ENCODE data around the gene MYPOP. TPM values are rescaled to one million over a fixed set of nuclear protein-coding genes. Genes with fewer than 3 reads are reported as not detected.
"Not testable (repeated sequence)": the region's sequence is repeated elsewhere in the genome, so short reads cannot be mapped to it uniquely, and the experiment has no call there.

The MYPOP gene
- total RNA-seq, 4 donors from 2014 or later: 3.8 to 7.9 (median 6.0) TPM

GRCh38 chr19:45899919-45900589 is 2.4 kb downstream of the MYPOP start:
- intact Hi-C loops (cut with DNase I): loop anchor here (10.0 kb wide), 1 partner anchor 95 kb away; the partner anchor contains the start of gene CCDC61
- no peak for TF ChIP-seq CTCF (IDR thresholded peaks at IDR 0.05)
- no peaks in the 10 kb centered on the region for H3K9me3 ChIP-seq
- DNase-seq (ENCODE audit: extremely low spot score): no peak
- no peak overlapping the region for H3K27ac ChIP-seq (replicated peaks in 1 of 4)
- peaks cover 18 to 34% (median 30%) of the 10 kb centered on the region in 4 donors for H3K4me1 ChIP-seq
- WGBS: 96% methylated on average over 4 of the region's 4 CpGs
- H3K36me3 ChIP-seq: peaks cover 26 to 46% (median 42%) of the 10 kb centered on the region in 4 donors
- H3K27me3 ChIP-seq: peaks cover 0 to 4% (median 0%) of the 10 kb centered on the region in 4 donors
- H3K4me3 ChIP-seq: no peak overlapping the region

DNA sequence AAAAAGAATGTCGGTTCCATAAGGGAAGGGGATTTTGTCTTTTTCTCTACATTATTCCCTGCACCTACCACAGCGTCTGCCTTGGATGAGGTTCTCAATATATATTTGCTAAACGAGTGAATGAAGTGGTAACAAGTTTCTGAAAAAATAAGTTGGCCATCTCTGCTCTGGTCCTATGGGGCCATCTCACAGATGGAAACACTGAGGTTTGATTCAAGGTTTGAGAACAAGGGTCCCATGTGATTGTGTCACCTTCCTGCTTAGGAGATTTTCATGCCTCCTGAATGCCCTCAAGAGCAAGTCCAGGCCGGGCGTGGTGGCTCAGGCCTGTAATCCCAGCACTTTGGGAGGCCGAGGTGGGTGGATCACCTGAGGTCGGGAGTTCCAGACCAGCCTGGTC is 3.2 kb downstream of the MYPOP start:
- TF ChIP-seq EP300 (IDR thresholded peaks at IDR 0.05): no peak
- no peak for TF ChIP-seq CTCF (IDR thresholded peaks at IDR 0.05)
- no peak for TF ChIP-seq POLR2AphosphoS5 (IDR thresholded peaks at IDR 0.05)
- TF ChIP-seq POLR2A (IDR thresholded peaks at IDR 0.05; ENCODE audit: low read depth): no peak
- peaks cover 18 to 34% (median 30%) of the 10 kb centered on the region in 4 donors for H3K4me1 ChIP-seq
- intact Hi-C loops (cut with DNase I): no loop called here
- H3K36me3 ChIP-seq: peaks cover 26 to 51% (median 46%) of the 10 kb centered on the region in 4 donors
- WGBS: 94% methylated on average over 7 of the region's 7 CpGs
- H3K4me3 ChIP-seq: no peak overlapping the region
- H3K27me3 ChIP-seq: peaks cover 0 to 4% (median 0%) of the 10 kb centered on the region in 4 donors
- no peak for DNase-seq (ENCODE audit: extremely low spot score)
- no peak overlapping the region for H3K27ac ChIP-seq (replicated peaks in 1 of 4)
- no peaks in the 10 kb centered on the region for H3K9me3 ChIP-seq

DNA sequence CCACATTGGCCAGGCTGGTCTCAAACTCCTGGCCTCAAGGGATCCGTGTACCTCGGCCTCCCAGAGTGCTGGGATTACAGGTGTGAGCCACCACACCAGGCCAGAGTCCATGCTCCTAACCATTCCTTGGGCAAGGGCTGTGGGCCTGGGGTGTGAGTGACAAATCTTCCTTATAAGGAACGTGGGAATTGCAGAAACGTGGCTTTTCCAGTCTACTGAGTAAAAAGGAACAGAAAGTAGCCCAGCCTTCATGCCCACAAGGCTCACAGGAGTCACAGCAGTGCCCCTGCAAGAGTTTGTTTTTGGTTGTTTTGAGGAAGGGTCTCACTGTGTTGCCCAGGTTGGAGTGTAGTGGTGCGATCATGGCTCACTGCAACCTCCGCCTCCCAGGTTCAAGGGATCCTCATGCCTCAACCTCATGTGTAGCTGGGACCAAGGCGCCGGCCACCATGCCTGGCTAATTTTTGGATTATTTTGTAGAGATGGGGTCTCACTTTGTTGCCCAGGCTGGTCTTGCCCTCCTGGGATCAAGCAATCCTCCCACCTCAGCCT is 5.1 kb downstream of the MYPOP start:
- TF ChIP-seq POLR2AphosphoS5 (IDR thresholded peaks at IDR 0.05) (no peak), EP300 (IDR thresholded peaks at IDR 0.05) (no peak), POLR2A (IDR thresholded peaks at IDR 0.05; ENCODE audit: low read depth) (no peak), CTCF (IDR thresholded peaks at IDR 0.05) (no peak)

DNA sequence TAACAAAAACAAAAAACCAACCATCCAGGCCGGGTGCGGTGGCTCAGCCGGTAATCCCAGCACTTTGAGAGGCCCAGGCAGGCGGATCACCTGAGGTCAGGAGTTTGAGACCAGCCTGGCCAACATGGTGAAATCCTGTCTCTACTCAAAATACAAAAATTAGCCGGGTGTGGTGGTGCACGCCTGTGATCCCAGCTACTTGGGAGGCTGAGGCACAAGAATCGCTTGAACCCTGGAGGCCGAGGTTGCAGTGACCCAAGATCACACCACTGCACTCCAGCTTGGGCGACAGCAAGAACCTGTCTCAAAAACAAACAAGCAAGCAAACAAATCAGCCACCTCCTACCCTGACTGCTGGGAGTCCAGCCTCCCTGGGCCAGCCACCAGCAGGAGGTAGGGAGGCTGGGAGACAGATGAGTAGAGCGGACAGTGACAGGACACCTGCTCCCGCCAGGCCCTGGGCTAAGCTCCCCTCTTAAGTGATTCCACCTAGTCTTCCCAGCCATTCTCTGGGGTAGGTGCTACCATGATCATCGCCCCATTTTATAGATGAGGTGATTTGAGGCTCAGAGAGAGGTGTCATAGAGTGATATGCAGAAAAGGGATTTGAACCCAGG is 6.3 kb downstream of the MYPOP start:
- H3K4me3 ChIP-seq; H3K9me3 ChIP-seq; DNase-seq (ENCODE audit: extremely low spot score); H3K27me3 ChIP-seq; intact Hi-C loops (cut with DNase I): not testable (repeated sequence)
- WGBS: 96% methylated on average over 11 of the region's 12 CpGs
- Histone ChIP-seq H3K36me3 (peaks cover 26 to 71% (median 48%) of the 10 kb centered on the region in 4 donors), H3K27ac (replicated peaks in 1 of 4) (peak overlapping the region in 1 of 4 donors; percentile 22), H3K4me1 (peaks cover 6 to 14% (median 12%) of the 10 kb centered on the region in 4 donors)

More for the DNA sequence above, 5.1 kb downstream of the MYPOP start:
- Histone ChIP-seq H3K4me3 (no peak overlapping the region), H3K27ac (replicated peaks in 1 of 4) (no peak overlapping the region), H3K27me3 (peaks cover 0 to 4% (median 0%) of the 10 kb centered on the region in 4 donors), H3K4me1 (peaks cover 13 to 26% (median 23%) of the 10 kb centered on the region in 4 donors), H3K36me3 (peaks cover 26 to 58% (median 47%) of the 10 kb centered on the region in 4 donors), H3K9me3 (no peaks in the 10 kb centered on the region)
- WGBS: 96% methylated on average over 8 of the region's 8 CpGs
- DNase-seq (ENCODE audit: extremely low spot score): no peak
- intact Hi-C loops (cut with DNase I): no loop called here

DNA sequence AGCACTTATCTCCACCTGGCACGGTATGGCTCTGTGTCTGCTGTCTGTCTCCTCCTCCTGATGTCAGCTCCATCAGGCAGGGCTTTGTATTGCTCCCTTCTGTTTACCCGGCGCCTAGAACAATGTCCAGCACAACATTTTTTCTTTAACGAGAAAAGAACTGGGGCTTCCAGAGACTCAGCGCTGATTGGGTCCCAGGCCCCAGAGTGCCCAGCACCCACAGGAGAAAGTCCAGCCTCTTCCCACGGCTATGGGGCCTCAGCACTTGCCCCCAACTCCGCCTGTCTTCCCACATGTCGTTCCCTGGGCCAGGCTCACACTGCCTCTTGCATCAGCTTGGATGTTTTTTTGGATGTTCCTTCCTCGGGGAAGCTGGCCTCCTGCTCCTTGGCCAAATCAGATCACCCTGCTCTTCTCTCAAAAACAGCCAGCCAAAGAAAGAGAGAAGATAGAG is 6.9 kb downstream of the MYPOP start:
- Histone ChIP-seq H3K36me3 (peaks cover 26 to 76% (median 53%) of the 10 kb centered on the region in 4 donors), H3K27ac (replicated peaks in 1 of 4) (peak overlapping the region in 1 of 4 donors; percentile 42), H3K4me3 (no peak overlapping the region), H3K27me3 (no peaks in the 10 kb centered on the region), H3K9me3 (no peaks in the 10 kb centered on the region), H3K4me1 (peaks cover under 1 to 8% (median 6%) of the 10 kb centered on the region in 4 donors)
- DNase-seq (ENCODE audit: extremely low spot score): no peak
- intact Hi-C loops (cut with DNase I): no loop called here
- WGBS: 74% methylated on average over 9 of the region's 9 CpGs
- TF ChIP-seq POLR2A (IDR thresholded peaks at IDR 0.05; ENCODE audit: low read depth) (no peak), EP300 (IDR thresholded peaks at IDR 0.05) (no peak), POLR2AphosphoS5 (IDR thresholded peaks at IDR 0.05) (no peak), CTCF (IDR thresholded peaks at IDR 0.05) (no peak)
